Measurements from ENCODE around the gene YY1. TPM values are rescaled to one million over a fixed set of nuclear protein-coding genes. Genes with fewer than 3 reads are reported as not detected.

The YY1 gene
- total RNA-seq, 4 donors from 2014 or later: 39.3 to 48.7 (median 43.7) TPM

DNA sequence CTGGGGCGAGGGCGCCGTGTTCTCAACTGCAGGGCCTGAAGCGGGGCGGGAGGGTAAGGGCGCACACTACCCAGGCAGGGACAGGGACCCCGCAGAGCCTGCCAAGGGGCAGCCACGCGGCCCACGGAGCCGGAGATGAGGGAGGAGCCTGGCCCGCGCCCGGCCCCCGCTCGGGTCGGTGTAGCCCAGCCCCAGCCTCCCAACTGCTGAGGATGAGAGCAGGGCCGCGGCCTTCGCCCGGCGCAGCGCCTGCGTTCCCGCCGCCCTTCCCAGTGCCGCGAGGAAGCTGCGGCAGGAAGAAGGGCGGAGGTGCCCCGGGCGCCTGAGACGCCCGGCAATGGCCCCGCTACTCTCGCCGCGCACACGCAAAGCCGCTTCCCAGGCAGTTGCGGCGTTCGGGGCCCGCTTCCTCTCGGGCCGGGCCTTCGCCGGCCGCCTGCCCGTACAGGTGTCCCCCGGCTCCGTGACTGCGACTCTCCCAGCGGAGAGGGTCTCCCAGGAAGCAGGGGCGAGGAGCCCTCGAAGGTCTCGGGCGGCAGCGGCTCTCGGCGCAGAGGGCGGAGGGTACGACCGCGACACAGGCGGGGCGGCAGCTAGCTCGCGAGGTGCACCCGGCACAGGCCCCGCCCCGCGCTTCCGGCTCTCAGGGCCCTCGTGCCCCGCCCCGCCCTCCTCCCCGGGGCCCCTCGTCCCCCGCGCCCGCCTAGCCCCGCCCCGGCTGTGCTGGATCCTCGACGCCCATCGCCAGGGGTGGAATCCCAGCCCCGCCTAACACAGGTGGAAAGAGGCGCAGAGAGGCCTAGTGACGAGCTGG is 24.8 kb upstream of the YY1 start:
- in situ Hi-C loops (cut with MboI; ENCODE audit: low sequenced_read_pairs in 4 of 4) (no loop called here), intact Hi-C loops (cut with DNase I; ENCODE audit: low total_unique reads) (loop anchor here (1.0 to 10.0 kb wide), 3 partner anchors 21 to 609 kb away; partner anchors contain the start of gene CCDC85C)
- Histone ChIP-seq H3K27me3 (no peaks in the 10 kb centered on the region), H3K27ac (peak overlapping the region; percentile 85 to 97 (median 96)), H3K36me3 (no peaks in the 10 kb centered on the region), H3K4me3 (peak overlapping the region; percentile 74 to 97 (median 94)), H3K4me1 (peaks cover 6 to 7% of the 10 kb centered on the region in 2 donors), H3K9me3 (no peaks in the 10 kb centered on the region)
- peak; percentile 73 to 74 for TF ChIP-seq POLR2A (IDR thresholded peaks at IDR 0.05)
- TF ChIP-seq, protein P1, sequence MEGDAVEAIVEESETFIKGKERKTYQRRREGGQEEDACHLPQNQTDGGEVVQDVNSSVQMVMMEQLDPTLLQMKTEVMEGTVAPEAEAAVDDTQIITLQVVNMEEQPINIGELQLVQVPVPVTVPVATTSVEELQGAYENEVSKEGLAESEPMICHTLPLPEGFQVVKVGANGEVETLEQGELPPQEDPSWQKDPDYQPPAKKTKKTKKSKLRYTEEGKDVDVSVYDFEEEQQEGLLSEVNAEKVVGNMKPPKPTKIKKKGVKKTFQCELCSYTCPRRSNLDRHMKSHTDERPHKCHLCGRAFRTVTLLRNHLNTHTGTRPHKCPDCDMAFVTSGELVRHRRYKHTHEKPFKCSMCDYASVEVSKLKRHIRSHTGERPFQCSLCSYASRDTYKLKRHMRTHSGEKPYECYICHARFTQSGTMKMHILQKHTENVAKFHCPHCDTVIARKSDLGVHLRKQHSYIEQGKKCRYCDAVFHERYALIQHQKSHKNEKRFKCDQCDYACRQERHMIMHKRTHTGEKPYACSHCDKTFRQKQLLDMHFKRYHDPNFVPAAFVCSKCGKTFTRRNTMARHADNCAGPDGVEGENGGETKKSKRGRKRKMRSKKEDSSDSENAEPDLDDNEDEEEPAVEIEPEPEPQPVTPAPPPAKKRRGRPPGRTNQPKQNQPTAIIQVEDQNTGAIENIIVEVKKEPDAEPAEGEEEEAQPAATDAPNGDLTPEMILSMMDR (IDR thresholded peaks at IDR 0.05 in 4 of 5, conservative IDR thresholded peaks at IDR 0.05 in 1 of 5): no peak
- DNase-seq: peak; percentile 64 to 80
- ATAC-seq: peak; percentile 94 to 95

DNA sequence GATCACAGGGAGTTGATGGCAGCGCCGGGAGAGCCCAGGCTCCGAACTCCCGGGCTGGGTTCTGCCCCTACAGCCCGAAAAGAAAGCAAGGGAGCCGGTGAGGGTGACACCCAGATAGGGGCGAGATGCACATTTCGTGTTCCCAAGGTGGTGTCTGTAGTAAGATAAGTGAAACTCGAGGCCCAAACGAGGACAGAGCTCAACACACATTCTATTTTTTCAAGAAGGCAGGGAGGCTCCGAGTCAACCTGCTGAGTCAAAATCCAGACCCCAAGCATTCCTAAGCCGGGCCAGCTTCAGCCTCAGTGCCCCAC is 24.2 kb upstream of the YY1 start:
- no peak for TF ChIP-seq POLR2A (IDR thresholded peaks at IDR 0.05)
- in situ Hi-C loops (cut with MboI; ENCODE audit: low sequenced_read_pairs in 4 of 4): no loop called here

DNA sequence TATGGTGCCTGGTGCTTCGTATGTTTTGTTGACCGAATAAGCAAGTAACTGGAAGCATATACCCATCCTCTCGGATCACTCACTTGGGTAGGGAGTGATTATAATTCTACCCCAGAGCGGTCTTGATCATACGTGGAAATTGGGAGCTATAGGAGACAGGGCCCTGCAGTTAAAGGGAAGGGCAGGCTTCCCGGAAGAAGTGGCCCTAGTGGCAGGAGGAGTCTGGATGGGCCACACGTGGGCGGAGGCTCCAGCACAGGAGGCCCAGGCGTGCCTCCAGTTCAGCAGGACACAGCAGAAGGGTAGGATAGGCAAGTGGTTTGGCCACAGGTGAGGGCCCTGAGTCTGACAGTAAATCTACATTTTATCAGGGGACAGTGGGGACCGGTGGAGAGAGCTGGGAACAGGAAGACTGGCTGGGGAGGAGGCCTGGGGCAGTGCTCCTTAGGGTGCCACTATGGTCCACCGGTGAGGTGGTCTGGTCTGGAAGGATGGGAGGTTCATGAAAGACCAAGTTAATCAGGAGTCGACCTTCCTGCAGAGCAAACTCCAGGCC is 23.5 kb upstream of the YY1 start:
- DNase-seq: no peak
- H3K9me3 ChIP-seq: no peaks in the 10 kb centered on the region
- H3K36me3 ChIP-seq: no peaks in the 10 kb centered on the region
- intact Hi-C loops (cut with DNase I; ENCODE audit: low total_unique reads): loop anchor here (10.0 kb wide), 1 partner anchor 611 kb away; the partner anchor contains the start of gene CCDC85C
- no peak for ATAC-seq
- TF ChIP-seq POLR2A (IDR thresholded peaks at IDR 0.05): no peak
- TF ChIP-seq, protein P1 (IDR thresholded peaks at IDR 0.05 in 4 of 5, conservative IDR thresholded peaks at IDR 0.05 in 1 of 5): no peak
- H3K27ac ChIP-seq: peak overlapping the region in 3 of 4 donors; percentile 85 to 96 (median 95)
- H3K4me3 ChIP-seq: no peak overlapping the region
- in situ Hi-C loops (cut with MboI; ENCODE audit: low sequenced_read_pairs in 4 of 4): no loop called here
- no peaks in the 10 kb centered on the region for H3K27me3 ChIP-seq
- H3K4me1 ChIP-seq: peaks cover 6 to 7% of the 10 kb centered on the region in 2 donors

More for the DNA sequence above, 24.2 kb upstream of the YY1 start:
- intact Hi-C loops (cut with DNase I; ENCODE audit: low total_unique reads): loop anchor here (1.0 to 10.0 kb wide), 3 partner anchors 21 to 610 kb away; partner anchors contain the start of gene CCDC85C
- Histone ChIP-seq H3K4me3 (peak overlapping the region; percentile 74 to 97 (median 94)), H3K27me3 (no peaks in the 10 kb centered on the region), H3K27ac (peak overlapping the region; percentile 85 to 97 (median 96)), H3K36me3 (no peaks in the 10 kb centered on the region), H3K4me1 (peaks cover 6 to 7% of the 10 kb centered on the region in 2 donors), H3K9me3 (no peaks in the 10 kb centered on the region)
- no peak for DNase-seq
- ATAC-seq: no peak

DNA sequence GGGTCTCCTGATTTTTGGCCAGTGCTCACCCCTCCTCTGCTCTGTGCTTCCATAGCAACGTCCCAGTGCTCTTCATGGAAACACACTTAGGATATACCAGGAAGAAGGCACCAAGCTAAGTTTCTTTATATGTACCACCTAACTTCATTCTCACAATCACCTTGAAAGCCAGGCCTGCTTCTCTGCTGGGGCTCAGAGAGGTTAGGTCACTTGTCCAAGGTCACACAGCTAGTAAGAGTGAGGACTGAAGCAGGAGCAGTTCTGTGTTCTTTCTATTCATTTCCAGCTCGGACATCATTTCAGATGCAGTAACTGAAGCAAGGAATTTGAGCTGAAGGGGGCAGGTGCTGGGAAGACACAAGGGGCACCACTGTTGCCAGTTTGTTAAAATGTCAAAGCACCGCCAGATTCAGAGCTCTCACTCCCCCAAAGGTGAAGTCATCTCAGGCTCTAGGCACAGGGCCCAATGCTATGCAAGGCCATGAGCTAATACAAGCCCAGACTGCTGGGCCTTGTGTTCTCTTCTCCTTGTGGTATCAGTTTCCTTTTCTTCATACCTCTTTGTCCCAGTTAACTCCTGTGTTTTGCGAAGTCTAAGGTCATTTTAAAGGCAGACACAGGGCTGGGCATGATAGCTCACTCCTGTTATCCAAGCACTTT is 19.7 kb upstream of the YY1 start:
- Histone ChIP-seq H3K36me3 (no peaks in the 10 kb centered on the region), H3K27ac (no peak overlapping the region), H3K27me3 (no peaks in the 10 kb centered on the region), H3K4me3 (no peak overlapping the region), H3K9me3 (no peaks in the 10 kb centered on the region), H3K4me1 (peaks cover 0 to 4% of the 10 kb centered on the region in 2 donors)
- DNase-seq (no peak), ATAC-seq (no peak)
- in situ Hi-C loops (cut with MboI; ENCODE audit: low sequenced_read_pairs in 4 of 4): no loop called here
- TF ChIP-seq, protein P1 (IDR thresholded peaks at IDR 0.05 in 4 of 5, conservative IDR thresholded peaks at IDR 0.05 in 1 of 5): no peak
- no peak for TF ChIP-seq POLR2A (IDR thresholded peaks at IDR 0.05)
- intact Hi-C loops (cut with DNase I; ENCODE audit: low total_unique reads): loop anchor here (10.0 kb wide), 1 partner anchor 614 kb away; the partner anchor contains the start of gene CCDC85C
